ENCODE results near the gene CNGA3. TPM values are rescaled to one million over a fixed set of nuclear protein-coding genes. Genes with fewer than 3 reads are reported as not detected.

The CNGA3 gene
- total and polyA plus RNA-seq, 2 of the 8 experiments (the other 6 are each of a cell fraction or from before 2014, with no cell fraction given), result 0.02 TPM; not detected in 1

- no peak overlapping the region for H2BK20ac ChIP-seq (ENCODE audit: low read length)
- no peak overlapping the region for H2BK5ac ChIP-seq (ENCODE audit: low read depth, low read length)
- no peak overlapping the region for H3K56ac ChIP-seq (replicated peaks; ENCODE audit: insufficient read length, low read depth, low read length)
- POLR2A ChIA-PET (ENCODE audit: partially characterized antibody), result no interaction called here
- no peak for DNase-seq (ENCODE audit: low read depth in 1 of 2, low spot score in 2 of 2)
- 0 out of 7 replicates have a peak, but pooled peaks cover 0 to 3% (median 0%) of the 10 kb centered on the region in 4 experiments for H3K27me3 ChIP-seq (replicated peaks in 1 of 4; ENCODE audit: control insufficient read depth in 3 of 4, extremely low read depth in 1 of 4, insufficient read depth in 3 of 4, low read length in 3 of 4)
- no peaks in the 10 kb centered on the region for H3K79me2 ChIP-seq (ENCODE audit: control insufficient read depth in 1 of 2, insufficient read depth in 2 of 2, low read length in 2 of 2)
- no peak overlapping the region for H2AK5ac ChIP-seq (ENCODE audit: low read depth, low read length)
- no peak overlapping the region for H3K14ac ChIP-seq (ENCODE audit: insufficient read length)
- H3K27ac ChIP-seq (ENCODE audit: low read depth, low read length), result no peak overlapping the region
- no peaks in the 10 kb centered on the region for H3K4me1 ChIP-seq (replicated peaks in 1 of 4; ENCODE audit: control insufficient read depth in 3 of 4, insufficient read depth in 4 of 4, low read length in 3 of 4)
- no peak overlapping the region for H2BK120ac ChIP-seq (replicated peaks; ENCODE audit: low read depth, low read length)
- H2AFZ ChIP-seq (ENCODE audit: low read length), result 0 out of 2 replicates have a peak overlapping the region, but pooled peaks have one; percentile 38
- H3K4ac ChIP-seq (replicated peaks; ENCODE audit: insufficient read length, low read depth, low read length), result no peak overlapping the region
- no peak overlapping the region for H3K4me3 ChIP-seq (ENCODE audit: extremely low read depth in 1 of 4, insufficient read depth in 2 of 4, low read depth in 3 of 4, low read length in 4 of 4)
- no peak overlapping the region for H4K91ac ChIP-seq (replicated peaks; ENCODE audit: insufficient read length, low read length)
- H3K23ac ChIP-seq (ENCODE audit: insufficient read length), result no peak overlapping the region
- H3K36me3 ChIP-seq (ENCODE audit: control insufficient read depth in 2 of 4, insufficient read depth in 4 of 4, low read length in 3 of 4), result no peaks in the 10 kb centered on the region
- no peak overlapping the region for H4K5ac ChIP-seq (ENCODE audit: insufficient read length, low read depth, low read length)
- no peaks in the 10 kb centered on the region for H3K79me1 ChIP-seq (ENCODE audit: low read depth, low read length)
- H2BK12ac ChIP-seq (ENCODE audit: low read depth, low read length), result no peak overlapping the region
- H3K23me2 ChIP-seq (ENCODE audit: low read depth, low read length), result no peaks in the 10 kb centered on the region
- H3K18ac ChIP-seq (ENCODE audit: extremely low read depth, low read length), result no peak overlapping the region
- WGBS, 2 experiments (ENCODE audit: extremely low coverage in 1 of 2, insufficient coverage in 1 of 2, insufficient read length in 1 of 2, insufficient replicate concordance in 2 of 2, low coverage in 1 of 2, low lambda C conversion rate in 2 of 2, missing lambda C conversion rate in 1 of 2), result 85% methylated on average over 8 of the region's 8 CpGs; no CpG with 5 or more reads in 1 of the 2 experiments
- CTCF ChIA-PET (ENCODE audit: partially characterized antibody), result interaction anchor here (2.1 to 2.9 kb wide), 2 partner anchors 12 to 80 kb away, joined by 7 to 8 read pairs; no protein-coding TSS in a partner anchor
- H4K8ac ChIP-seq (ENCODE audit: extremely low read depth, insufficient read depth, low read length), result no peak overlapping the region
- FAIRE-seq, result no peak
- no peak overlapping the region for H2BK15ac ChIP-seq (ENCODE audit: low read length)
- H3K4me2 ChIP-seq (ENCODE audit: insufficient read depth in 1 of 2, low read depth in 2 of 2, low read length in 2 of 2), result no peak overlapping the region
- H4K20me1 ChIP-seq (replicated peaks in 1 of 2; ENCODE audit: control insufficient read depth in 1 of 2, insufficient read depth in 2 of 2, low read length in 2 of 2), result no peaks in the 10 kb centered on the region
- H3K9ac ChIP-seq (replicated peaks in 1 of 4; ENCODE audit: extremely low read depth in 1 of 4, low read depth in 3 of 4, low read length in 3 of 4), result no peak overlapping the region
- H3K9me3 ChIP-seq (ENCODE audit: insufficient read depth in 2 of 2, low read depth in 1 of 2, low read length in 1 of 2), result no peaks in the 10 kb centered on the region
- no peak for TF ChIP-seq KDM1A (IDR thresholded peaks at IDR 0.05; ENCODE audit: borderline replicate concordance, low read length)
Observed at GRCh38 chr2:98299211-98299905, 46.9 kb upstream of the CNGA3 start.
